H1 (cell line): ENCODE results near the gene MARCHF2. TPM values are rescaled to one million over a fixed set of nuclear protein-coding genes. Genes with fewer than 3 reads are reported as not detected.

ENCODE experiments used
- CBX8 ChIP-seq: fragments of 300-800, 300-1000 bp; sonication (generic); IDR thresholded peaks from 2 replicates; pipeline ENCODE4 v1.7.1; 2016; ENCODE audit warnings: low read depth, low read length, borderline replicate concordance
- CTBP2 ChIP-seq: IDR thresholded peaks from 2 replicates; pipeline ENCODE4 v1.7.0; 2011; ENCODE audit warnings: borderline replicate concordance, mild to moderate bottlenecking, moderate library complexity, mixed read lengths, low read length; ENCODE audit not compliant: insufficient read depth, insufficient read length
- TBP ChIP-seq: IDR thresholded peaks from 2 replicates; pipeline ENCODE4 v1.6.1; 2011; ENCODE audit warnings: low read depth, low read length, improper control_type of control experiment
- polyA plus RNA-seq, 7 experiments: library from polyadenylated mRNA; depleted of rRNA in 3 of 7; stranded (reverse) in 5 of 7; unstranded in 2 of 7; fragments of >200 nt in 5 of 7; fragments of 200-250 nt in 2 of 7; gene quantifications; 1 replicate in 5 of 7; 2 replicates in 1 of 7; 4 replicates in 1 of 7; pipeline versions ENCODE4 v1.2.1 to v1.2.3, GENCODE V29; 2011 to 2013; ENCODE audit warnings: missing spikeins in 2 of 7, mixed read lengths in 2 of 7
- total RNA-seq: library from RNA; stranded (reverse); fragmentation: NEBNext Ultra II Directional; extraction: Animal tissue kit (Norgen Biotek cat#: 25700); gene quantifications from 2 replicates; pipeline ENCODE4 v1.2.1, GENCODE V29; 2021

Gene MARCHF2
- total and polyA plus RNA-seq, 2 of the 8 experiments (the other 6 are each of a cell fraction or from before 2014, with no cell fraction given): 18.5 to 46.2 TPM

DNA sequence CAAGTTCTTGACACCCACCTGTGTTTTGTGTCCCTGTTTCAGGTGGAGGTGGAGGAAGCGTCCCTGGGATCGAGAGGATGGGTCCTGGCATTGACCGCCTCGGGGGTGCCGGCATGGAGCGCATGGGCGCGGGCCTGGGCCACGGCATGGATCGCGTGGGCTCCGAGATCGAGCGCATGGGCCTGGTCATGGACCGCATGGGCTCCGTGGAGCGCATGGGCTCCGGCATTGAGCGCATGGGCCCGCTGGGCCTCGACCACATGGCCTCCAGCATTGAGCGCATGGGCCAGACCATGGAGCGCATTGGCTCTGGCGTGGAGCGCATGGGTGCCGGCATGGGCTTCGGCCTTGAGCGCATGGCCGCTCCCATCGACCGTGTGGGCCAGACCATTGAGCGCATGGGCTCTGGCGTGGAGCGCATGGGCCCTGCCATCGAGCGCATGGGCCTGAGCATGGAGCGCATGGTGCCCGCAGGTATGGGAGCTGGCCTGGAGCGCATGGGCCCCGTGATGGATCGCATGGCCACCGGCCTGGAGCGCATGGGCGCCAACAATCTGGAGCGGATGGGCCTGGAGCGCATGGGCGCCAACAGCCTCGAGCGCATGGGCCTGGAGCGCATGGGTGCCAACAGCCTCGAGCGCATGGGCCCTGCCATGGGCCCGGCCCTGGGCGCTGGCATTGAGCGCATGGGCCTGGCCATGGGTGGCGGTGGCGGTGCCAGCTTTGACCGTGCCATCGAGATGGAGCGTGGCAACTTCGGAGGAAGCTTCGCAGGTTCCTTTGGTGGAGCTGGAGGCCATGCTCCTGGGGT is 72.7 kb downstream of the MARCHF2 start (continued):
- TF ChIP-seq CTBP2 (no peak), TBP (no peak), CBX8 (no peak)
- TF ChIP-seq, all 59 proteins: peak for 3
